GM15510 (cell line): ENCODE measurements around the gene NHLRC4.

Experiments
- POLR2A ChIP-seq: IDR thresholded peaks from 3 replicates; pipeline ENCODE4 v1.6.1; 2011; ENCODE audit warnings: borderline replicate concordance; ENCODE audit not compliant: insufficient read length; ENCODE audit errors: extremely low read depth

NHLRC4 gene

GRCh38 chr16:539901-540530 lies 26.8 kb upstream of the NHLRC4 start:
- no peak for TF ChIP-seq POLR2A

GRCh38 chr16:540645-541340 lies 26.0 kb upstream of the NHLRC4 start:
- no peak for TF ChIP-seq POLR2A

GRCh38 chr16:543301-544164 lies 23.3 kb upstream of the NHLRC4 start:
- no peak for TF ChIP-seq POLR2A

GRCh38 chr16:544517-544916 lies 22.3 kb upstream of the NHLRC4 start:
- no peak for TF ChIP-seq POLR2A

DNA sequence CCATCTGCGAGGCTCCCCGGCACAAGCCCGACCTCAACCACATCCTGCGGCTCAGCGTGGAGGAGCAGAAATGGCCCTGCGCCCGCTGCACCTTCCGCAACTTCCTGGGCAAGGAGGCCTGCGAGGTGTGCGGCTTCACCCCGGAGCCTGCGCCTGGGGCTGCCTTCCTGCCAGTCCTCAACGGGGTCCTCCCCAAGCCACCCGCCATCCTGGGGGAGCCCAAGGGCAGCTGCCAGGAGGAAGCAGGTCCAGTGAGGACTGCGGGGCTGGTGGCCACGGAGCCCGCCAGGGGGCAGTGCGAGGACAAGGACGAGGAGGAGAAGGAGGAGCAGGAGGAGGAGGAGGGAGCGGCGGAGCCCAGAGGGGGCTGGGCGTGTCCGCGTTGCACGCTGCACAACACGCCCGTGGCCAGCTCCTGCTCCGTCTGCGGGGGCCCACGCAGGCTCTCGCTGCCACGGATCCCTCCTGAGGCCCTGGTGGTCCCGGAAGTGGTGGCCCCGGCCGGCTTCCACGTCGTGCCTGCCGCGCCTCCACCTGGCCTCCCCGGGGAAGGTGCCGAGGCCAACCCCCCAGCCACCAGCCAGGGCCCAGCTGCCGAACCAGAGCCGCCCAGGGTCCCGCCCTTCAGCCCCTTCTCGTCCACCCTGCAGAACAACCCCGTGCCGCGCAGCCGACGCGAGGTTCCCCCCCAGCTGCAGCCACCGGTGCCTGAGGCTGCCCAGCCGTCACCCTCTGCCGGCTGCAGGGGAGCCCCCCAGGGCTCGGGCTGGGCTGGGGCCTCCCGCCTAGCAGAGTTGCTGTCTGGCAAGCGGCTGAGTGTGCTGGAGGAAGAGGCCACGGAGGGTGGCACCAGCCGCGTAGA lies 19.7 kb upstream of the NHLRC4 start:
- TF ChIP-seq POLR2A: no peak

GRCh38 chr16:548586-548985 lies 18.2 kb upstream of the NHLRC4 start:
- no peak for TF ChIP-seq POLR2A

DNA sequence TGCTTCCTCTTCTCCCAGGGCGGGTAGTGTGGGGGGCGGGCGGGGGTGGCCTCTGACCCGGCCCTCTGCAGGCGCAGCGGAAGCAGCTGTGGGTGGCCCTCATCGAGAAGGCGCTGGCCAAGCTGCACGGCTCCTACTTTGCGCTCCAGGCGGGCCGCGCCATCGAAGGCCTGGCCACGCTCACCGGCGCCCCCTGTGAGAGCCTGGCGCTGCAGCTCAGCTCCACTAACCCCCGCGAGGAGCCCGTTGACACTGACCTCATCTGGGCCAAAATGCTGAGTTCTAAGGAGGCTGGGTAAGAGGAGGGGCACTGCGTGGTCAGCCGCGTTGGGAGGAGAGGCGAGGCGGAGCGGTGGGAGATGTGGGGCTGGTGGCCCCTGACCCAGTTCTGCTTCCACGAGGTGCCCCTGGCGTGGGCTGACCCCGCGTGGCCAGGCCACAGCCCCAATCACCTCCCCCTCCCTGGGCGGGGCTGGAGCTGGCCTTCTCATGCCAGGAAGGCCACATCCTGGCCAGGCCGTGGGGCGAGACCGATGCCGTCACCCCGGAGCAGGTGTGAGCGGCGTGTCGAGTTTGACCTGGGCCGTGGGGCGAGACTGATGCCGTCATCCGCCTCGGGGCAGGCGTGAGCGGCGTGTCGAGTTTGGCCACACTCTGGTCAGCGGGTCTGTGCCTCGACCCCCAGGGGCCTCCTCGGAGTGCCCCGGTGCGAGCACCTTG lies 17.1 kb upstream of the NHLRC4 start:
- no peak for TF ChIP-seq POLR2A

DNA sequence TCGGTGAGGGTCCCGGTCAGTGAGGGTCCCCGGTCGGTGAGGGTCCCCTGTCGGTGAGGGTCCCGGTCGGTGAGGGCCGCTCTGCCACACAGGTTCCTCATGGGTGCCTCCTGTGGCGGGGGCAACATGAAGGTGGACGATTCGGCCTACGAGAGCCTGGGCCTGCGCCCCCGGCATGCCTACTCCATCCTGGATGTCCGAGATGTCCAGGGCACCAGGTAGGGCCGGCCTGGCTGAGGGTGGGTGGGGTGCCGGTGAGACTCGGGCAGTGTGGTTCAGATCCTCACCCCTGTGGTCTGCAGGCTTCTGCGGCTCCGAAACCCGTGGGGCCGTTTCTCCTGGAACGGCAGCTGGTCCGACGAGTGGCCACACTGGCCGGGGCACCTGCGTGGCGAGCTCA lies 15.6 kb upstream of the NHLRC4 start:
- no peak for TF ChIP-seq POLR2A

DNA sequence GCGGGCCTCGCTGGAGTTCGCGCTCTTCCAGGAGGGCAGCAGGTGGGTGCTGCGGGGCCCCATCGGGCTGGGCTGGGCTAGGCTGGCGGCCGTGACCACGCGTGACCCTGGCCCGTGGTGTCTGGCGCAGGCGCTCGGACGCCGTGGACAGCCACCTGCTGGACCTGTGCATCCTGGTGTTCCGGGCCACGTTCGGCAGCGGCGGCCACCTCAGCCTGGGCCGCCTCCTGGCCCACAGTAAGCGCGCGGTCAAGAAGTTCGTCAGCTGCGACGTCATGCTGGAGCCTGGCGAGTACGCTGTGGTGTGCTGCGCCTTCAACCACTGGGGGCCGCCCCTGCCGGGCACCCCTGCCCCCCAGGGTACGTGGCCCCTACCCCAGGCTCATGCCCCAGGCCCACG lies 14.6 kb upstream of the NHLRC4 start:
- no peak for TF ChIP-seq POLR2A

GRCh38 chr16:553601-554296 lies 13.1 kb upstream of the NHLRC4 start:
- TF ChIP-seq POLR2A: no peak

DNA sequence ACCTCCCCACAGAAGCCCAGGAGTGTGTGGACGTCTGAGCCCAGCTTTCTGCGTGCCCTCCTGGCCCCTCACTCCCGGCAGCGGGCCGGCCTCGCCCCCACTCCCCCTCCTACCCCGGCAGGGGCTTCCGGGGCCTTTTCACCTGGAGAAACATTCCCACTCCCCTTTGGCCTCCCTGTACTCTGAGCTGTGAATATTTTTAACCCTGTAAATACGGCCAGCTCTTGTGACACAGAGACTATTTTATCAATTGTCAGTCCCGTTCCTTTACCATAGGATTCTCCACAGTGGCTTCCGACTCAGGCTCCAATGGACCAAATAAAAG lies 12.5 kb upstream of the NHLRC4 start:
- TF ChIP-seq POLR2A: no peak

- TF ChIP-seq POLR2A: no peak
Observed at GRCh38 chr16:554640-555365, 12.0 kb upstream of the NHLRC4 start.
